8988T (cell line): ENCODE results near the gene TAX1BP1.

Experiments
- DNase-seq: peaks from one replicate; pipeline ENCODE4 v3.0.0; 2011

The TAX1BP1 gene

GRCh38 chr7:27784399-27785053, 44.6 kb downstream of the TAX1BP1 start:
- no peak for DNase-seq

- DNase-seq, result no peak
Measured at GRCh38 chr7:27788437-27788836, 48.5 kb downstream of the TAX1BP1 start.

GRCh38 chr7:27793780-27794179, 53.8 kb downstream of the TAX1BP1 start:
- DNase-seq, result no peak

- no peak for DNase-seq
Measured at GRCh38 chr7:27795977-27796376, 56.0 kb downstream of the TAX1BP1 start.

GRCh38 chr7:27799212-27799611, 59.2 kb downstream of the TAX1BP1 start:
- no peak for DNase-seq

GRCh38 chr7:27802999-27803398, 63.0 kb downstream of the TAX1BP1 start:
- no peak for DNase-seq

- no peak for DNase-seq
Measured at GRCh38 chr7:27804139-27804538, 64.2 kb downstream of the TAX1BP1 start.

GRCh38 chr7:27808626-27809025, 68.7 kb downstream of the TAX1BP1 start:
- DNase-seq, result no peak

GRCh38 chr7:27810186-27810585, 70.2 kb downstream of the TAX1BP1 start:
- DNase-seq, result no peak

- no peak for DNase-seq
Measured at GRCh38 chr7:27812706-27813105, 72.7 kb downstream of the TAX1BP1 start.

- DNase-seq, result no peak
Measured at GRCh38 chr7:27822245-27822644, 82.3 kb downstream of the TAX1BP1 start.

GRCh38 chr7:27825891-27826290, 85.9 kb downstream of the TAX1BP1 start:
- no peak for DNase-seq

GRCh38 chr7:27826357-27826756, 86.4 kb downstream of the TAX1BP1 start:
- no peak for DNase-seq

- no peak for DNase-seq
Measured at GRCh38 chr7:27834179-27834921, 94.4 kb downstream of the TAX1BP1 start.

GRCh38 chr7:27835376-27835775, 95.4 kb downstream of the TAX1BP1 start:
- DNase-seq, result no peak

GRCh38 chr7:27836536-27836935, 96.6 kb downstream of the TAX1BP1 start:
- DNase-seq, result no peak

- DNase-seq, result no peak
Measured at GRCh38 chr7:27839099-27839498, 99.1 kb downstream of the TAX1BP1 start.

GRCh38 chr7:27840313-27840712, 100.4 kb downstream of the TAX1BP1 start:
- no peak for DNase-seq

GRCh38 chr7:27840760-27841364, 100.9 kb downstream of the TAX1BP1 start:
- no peak for DNase-seq

- DNase-seq, result no peak
Measured at GRCh38 chr7:27842094-27842692, 102.2 kb downstream of the TAX1BP1 start.

GRCh38 chr7:27842851-27843250, 102.9 kb downstream of the TAX1BP1 start:
- DNase-seq, result no peak

- DNase-seq, result no peak
Measured at GRCh38 chr7:27843584-27844305, 103.8 kb downstream of the TAX1BP1 start.

GRCh38 chr7:27846388-27846787, 106.4 kb downstream of the TAX1BP1 start:
- DNase-seq, result no peak
